ENCODE measurements around the gene OR4D6. TPM values are rescaled to one million over a fixed set of nuclear protein-coding genes. Genes with fewer than 3 reads are reported as not detected.

OR4D6 gene
- total and polyA plus RNA-seq, 4 donors, result not detected

DNA sequence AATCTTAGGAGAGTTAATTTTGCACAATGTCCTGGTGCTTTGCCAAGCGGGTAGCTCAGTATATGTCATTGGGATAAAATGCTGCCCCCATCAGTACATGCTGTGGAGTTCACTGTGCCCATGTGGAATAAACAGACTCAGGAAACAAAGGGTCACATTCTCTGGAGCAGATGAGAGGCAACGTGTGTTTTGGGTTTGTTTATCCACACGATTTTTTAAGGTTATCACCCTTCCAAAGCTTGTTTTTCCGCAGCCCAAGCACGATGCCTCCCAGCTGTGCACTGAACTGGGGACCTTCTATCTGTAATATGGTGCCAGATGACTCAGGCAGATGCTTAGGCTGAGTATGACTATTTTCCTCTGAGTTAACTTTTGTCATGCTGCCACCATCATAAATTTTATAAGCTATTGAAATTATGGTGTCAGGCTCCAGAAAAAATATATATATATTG, 6.5 kb downstream of the OR4D6 start:
- 48% methylated on average over 5 of the region's 5 CpGs for WGBS
- DNase-seq (ENCODE audit: low spot score), result no peak
- no peaks in the 10 kb centered on the region for H3K4me1 ChIP-seq (ENCODE audit: control insufficient read depth in 4 of 4, insufficient read depth in 4 of 4, low read length in 3 of 4)

DNA sequence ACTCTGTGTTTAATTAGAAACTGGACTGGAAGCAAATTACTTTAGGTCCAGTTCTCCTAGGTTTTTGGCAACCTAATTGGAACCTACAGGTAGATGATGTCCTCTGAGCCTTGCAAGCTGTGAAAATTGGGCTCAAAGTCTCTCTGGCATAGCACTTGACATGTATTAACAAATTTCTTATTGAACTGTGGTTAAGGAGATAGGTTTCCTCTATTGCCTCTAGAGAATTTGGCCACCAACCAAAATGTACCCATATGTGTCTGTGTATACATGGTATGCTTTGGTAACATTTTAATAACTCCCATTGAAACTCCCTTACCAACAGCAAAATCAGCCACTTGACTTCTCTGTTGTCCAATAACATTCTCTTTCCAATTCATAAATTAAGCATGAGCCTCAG, 16.3 kb downstream of the OR4D6 start, which contains the start of gene OR4D10:
OR4D10 (plus strand) TSS at position 301 of the 400 bp plus-strand sequence. CDS start 4,115 bp downstream, outside the sequence.
- Histone ChIP-seq H3K27ac (ENCODE audit: low read depth in 1 of 2, low read length in 2 of 2) (no peak within 1 kb of the TSS), H3K36me3 (ENCODE audit: control insufficient read depth in 4 of 4, insufficient read depth in 3 of 4, low read depth in 1 of 4, low read length in 3 of 4) (no peaks in the 10 kb centered on the region), H3K4me3 (ENCODE audit: low read depth in 1 of 3, low read length in 3 of 3) (no peak within 1 kb of the TSS), H3K4me1 (ENCODE audit: control insufficient read depth in 4 of 4, insufficient read depth in 4 of 4, low read length in 3 of 4) (no peaks in the 10 kb centered on the region), H3K9ac (ENCODE audit: low read depth in 1 of 2, low read length in 2 of 2) (no peak within 1 kb of the TSS), H3K9me3 (ENCODE audit: control insufficient read depth in 4 of 4, low read length in 3 of 4) (no peaks in the 10 kb centered on the region), H3K27me3 (ENCODE audit: control insufficient read depth in 4 of 4, insufficient read depth in 4 of 4, low read length in 3 of 4) (no peaks in the 10 kb centered on the region)
- DNase-seq (ENCODE audit: low spot score), result no peak
- TF ChIP-seq FOXA2 (IDR thresholded peaks at IDR 0.05) (no peak), RXRA (IDR thresholded peaks at IDR 0.05) (no peak), JUND (IDR thresholded peaks at IDR 0.05) (no peak), EGR1 (IDR thresholded peaks at IDR 0.05; ENCODE audit: low read depth in 2 of 2) (no peak), RAD21 (IDR thresholded peaks at IDR 0.05) (no peak), TAF1 (conservative IDR thresholded peaks at IDR 0.05) (no peak), HNF4G (IDR thresholded peaks at IDR 0.05) (no peak), HNF4A (conservative IDR thresholded peaks at IDR 0.05) (no peak), NR2F2 (IDR thresholded peaks at IDR 0.05) (no peak), SP1 (IDR thresholded peaks at IDR 0.05) (no peak), FOXA1 (IDR thresholded peaks at IDR 0.05) (no peak), GABPA (IDR thresholded peaks at IDR 0.05 in 1 of 2, conservative IDR thresholded peaks at IDR 0.05 in 1 of 2) (no peak), YY1 (IDR thresholded peaks at IDR 0.05) (no peak)
- TF ChIP-seq, protein P1, sequence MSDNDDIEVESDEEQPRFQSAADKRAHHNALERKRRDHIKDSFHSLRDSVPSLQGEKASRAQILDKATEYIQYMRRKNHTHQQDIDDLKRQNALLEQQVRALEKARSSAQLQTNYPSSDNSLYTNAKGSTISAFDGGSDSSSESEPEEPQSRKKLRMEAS (IDR thresholded peaks at IDR 0.05), result no peak
- TF ChIP-seq, protein P2, sequence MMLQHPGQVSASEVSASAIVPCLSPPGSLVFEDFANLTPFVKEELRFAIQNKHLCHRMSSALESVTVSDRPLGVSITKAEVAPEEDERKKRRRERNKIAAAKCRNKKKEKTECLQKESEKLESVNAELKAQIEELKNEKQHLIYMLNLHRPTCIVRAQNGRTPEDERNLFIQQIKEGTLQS (IDR thresholded peaks at IDR 0.05), result no peak
- TF ChIP-seq, protein P3, sequence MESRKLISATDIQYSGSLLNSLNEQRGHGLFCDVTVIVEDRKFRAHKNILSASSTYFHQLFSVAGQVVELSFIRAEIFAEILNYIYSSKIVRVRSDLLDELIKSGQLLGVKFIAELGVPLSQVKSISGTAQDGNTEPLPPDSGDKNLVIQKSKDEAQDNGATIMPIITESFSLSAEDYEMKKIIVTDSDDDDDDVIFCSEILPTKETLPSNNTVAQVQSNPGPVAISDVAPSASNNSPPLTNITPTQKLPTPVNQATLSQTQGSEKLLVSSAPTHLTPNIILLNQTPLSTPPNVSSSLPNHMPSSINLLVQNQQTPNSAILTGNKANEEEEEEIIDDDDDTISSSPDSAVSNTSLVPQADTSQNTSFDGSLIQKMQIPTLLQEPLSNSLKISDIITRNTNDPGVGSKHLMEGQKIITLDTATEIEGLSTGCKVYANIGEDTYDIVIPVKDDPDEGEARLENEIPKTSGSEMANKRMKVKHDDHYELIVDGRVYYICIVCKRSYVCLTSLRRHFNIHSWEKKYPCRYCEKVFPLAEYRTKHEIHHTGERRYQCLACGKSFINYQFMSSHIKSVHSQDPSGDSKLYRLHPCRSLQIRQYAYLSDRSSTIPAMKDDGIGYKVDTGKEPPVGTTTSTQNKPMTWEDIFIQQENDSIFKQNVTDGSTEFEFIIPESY (IDR thresholded peaks at IDR 0.05), result no peak
- TF ChIP-seq, protein P4, sequence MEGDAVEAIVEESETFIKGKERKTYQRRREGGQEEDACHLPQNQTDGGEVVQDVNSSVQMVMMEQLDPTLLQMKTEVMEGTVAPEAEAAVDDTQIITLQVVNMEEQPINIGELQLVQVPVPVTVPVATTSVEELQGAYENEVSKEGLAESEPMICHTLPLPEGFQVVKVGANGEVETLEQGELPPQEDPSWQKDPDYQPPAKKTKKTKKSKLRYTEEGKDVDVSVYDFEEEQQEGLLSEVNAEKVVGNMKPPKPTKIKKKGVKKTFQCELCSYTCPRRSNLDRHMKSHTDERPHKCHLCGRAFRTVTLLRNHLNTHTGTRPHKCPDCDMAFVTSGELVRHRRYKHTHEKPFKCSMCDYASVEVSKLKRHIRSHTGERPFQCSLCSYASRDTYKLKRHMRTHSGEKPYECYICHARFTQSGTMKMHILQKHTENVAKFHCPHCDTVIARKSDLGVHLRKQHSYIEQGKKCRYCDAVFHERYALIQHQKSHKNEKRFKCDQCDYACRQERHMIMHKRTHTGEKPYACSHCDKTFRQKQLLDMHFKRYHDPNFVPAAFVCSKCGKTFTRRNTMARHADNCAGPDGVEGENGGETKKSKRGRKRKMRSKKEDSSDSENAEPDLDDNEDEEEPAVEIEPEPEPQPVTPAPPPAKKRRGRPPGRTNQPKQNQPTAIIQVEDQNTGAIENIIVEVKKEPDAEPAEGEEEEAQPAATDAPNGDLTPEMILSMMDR (IDR thresholded peaks at IDR 0.05; ENCODE audit: low read depth, low read length, missing input control), result no peak
- TF ChIP-seq, protein P5, sequence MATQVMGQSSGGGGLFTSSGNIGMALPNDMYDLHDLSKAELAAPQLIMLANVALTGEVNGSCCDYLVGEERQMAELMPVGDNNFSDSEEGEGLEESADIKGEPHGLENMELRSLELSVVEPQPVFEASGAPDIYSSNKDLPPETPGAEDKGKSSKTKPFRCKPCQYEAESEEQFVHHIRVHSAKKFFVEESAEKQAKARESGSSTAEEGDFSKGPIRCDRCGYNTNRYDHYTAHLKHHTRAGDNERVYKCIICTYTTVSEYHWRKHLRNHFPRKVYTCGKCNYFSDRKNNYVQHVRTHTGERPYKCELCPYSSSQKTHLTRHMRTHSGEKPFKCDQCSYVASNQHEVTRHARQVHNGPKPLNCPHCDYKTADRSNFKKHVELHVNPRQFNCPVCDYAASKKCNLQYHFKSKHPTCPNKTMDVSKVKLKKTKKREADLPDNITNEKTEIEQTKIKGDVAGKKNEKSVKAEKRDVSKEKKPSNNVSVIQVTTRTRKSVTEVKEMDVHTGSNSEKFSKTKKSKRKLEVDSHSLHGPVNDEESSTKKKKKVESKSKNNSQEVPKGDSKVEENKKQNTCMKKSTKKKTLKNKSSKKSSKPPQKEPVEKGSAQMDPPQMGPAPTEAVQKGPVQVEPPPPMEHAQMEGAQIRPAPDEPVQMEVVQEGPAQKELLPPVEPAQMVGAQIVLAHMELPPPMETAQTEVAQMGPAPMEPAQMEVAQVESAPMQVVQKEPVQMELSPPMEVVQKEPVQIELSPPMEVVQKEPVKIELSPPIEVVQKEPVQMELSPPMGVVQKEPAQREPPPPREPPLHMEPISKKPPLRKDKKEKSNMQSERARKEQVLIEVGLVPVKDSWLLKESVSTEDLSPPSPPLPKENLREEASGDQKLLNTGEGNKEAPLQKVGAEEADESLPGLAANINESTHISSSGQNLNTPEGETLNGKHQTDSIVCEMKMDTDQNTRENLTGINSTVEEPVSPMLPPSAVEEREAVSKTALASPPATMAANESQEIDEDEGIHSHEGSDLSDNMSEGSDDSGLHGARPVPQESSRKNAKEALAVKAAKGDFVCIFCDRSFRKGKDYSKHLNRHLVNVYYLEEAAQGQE (IDR thresholded peaks at IDR 0.05), result no peak

More for the DNA sequence above, 6.5 kb downstream of the OR4D6 start:
- H3K27me3 ChIP-seq (ENCODE audit: control insufficient read depth in 4 of 4, insufficient read depth in 4 of 4, low read length in 3 of 4), result no peaks in the 10 kb centered on the region
- H3K36me3 ChIP-seq (ENCODE audit: control insufficient read depth in 4 of 4, insufficient read depth in 3 of 4, low read depth in 1 of 4, low read length in 3 of 4), result no peaks in the 10 kb centered on the region
- no peaks in the 10 kb centered on the region for H3K9me3 ChIP-seq (ENCODE audit: control insufficient read depth in 4 of 4, low read length in 3 of 4)
- TF ChIP-seq, protein P1 (IDR thresholded peaks at IDR 0.05), result no peak
- TF ChIP-seq FOXA1 (IDR thresholded peaks at IDR 0.05), result no peak
- H3K9ac ChIP-seq (ENCODE audit: low read depth in 1 of 2, low read length in 2 of 2), result no peak overlapping the region
- H3K27ac ChIP-seq (ENCODE audit: low read depth in 1 of 2, low read length in 2 of 2), result no peak overlapping the region
- no peak overlapping the region for H3K4me3 ChIP-seq (ENCODE audit: low read depth in 1 of 3, low read length in 3 of 3)

All from liver (tissue), 9 donors.